OCI-LY7 (cell line): Measurements from ENCODE around the gene PBX1. TPM values are rescaled to one million over a fixed set of nuclear protein-coding genes. Genes with fewer than 3 reads are reported as not detected.

Experiments
- BruUV-seq: library from RNA; stranded (reverse); fragments of 400-500 nt; replicated peaks from 2 replicates; lab custom pipeline; 2021; lab: Mats Ljungman, UMichigan
- CTCF ChIA-PET: fragments of 300-600 bp; sonication (Branson Sonifier 250); formaldehyde crosslinking; loops from one replicate; lab custom pipeline; 2022; ENCODE audit warnings: antibody characterized with exemption; ENCODE audit not compliant: unreplicated experiment; lab: Charles Lee
- POLR2A ChIA-PET: fragments of 300-600 bp; sonication (Branson Sonifier 250); formaldehyde crosslinking; loops from one replicate; lab custom pipeline; 2022; ENCODE audit warnings: antibody characterized with exemption; lab: Charles Lee
- DNase-seq: peaks from one replicate; pipeline ENCODE4 v3.0.0-alpha.2; 2015; ENCODE audit warnings: low spot score
- H2AFZ ChIP-seq: fragments of 200-600 bp; sonication (generic), shearing (Covaris generic); 2 replicates; pipeline ENCODE4 v1.6.1; 2014; ENCODE audit warnings: mild to moderate bottlenecking, antibody characterized with exemption, low read length, moderate library complexity
- H3K27ac ChIP-seq: fragments of 200-600 bp; sonication (generic); 2 replicates; pipeline ENCODE4 v1.5.1; 2014; ENCODE audit warnings: mixed run types, low read depth, mild to moderate bottlenecking, moderate library complexity, low read length, inconsistent platforms; ENCODE audit not compliant: poor library complexity, severe bottlenecking
- H3K36me3 ChIP-seq: fragments of 200-600 bp; sonication (generic); 2 replicates; pipeline ENCODE4 v1.6.1; 2014; ENCODE audit warnings: mild to moderate bottlenecking, antibody characterized with exemption, low read length, moderate library complexity, mixed read lengths; ENCODE audit not compliant: insufficient read depth
- H3K4me1 ChIP-seq: fragments of 200-600 bp; sonication (generic); 2 replicates; pipeline ENCODE4 v1.5.1; 2014; ENCODE audit warnings: mild to moderate bottlenecking, low read length; ENCODE audit not compliant: insufficient read depth, poor library complexity, severe bottlenecking
- H3K4me2 ChIP-seq: fragments of 200-600 bp; sonication (generic); 2 replicates; pipeline ENCODE4 v1.6.1; 2014; ENCODE audit warnings: mild to moderate bottlenecking, low read length
- H3K4me3 ChIP-seq: fragments of 200-600 bp; sonication (generic); 2 replicates; pipeline ENCODE4 v1.5.1; 2014; ENCODE audit warnings: mild to moderate bottlenecking, low read depth, low read length; ENCODE audit not compliant: poor library complexity, severe bottlenecking
- H3K79me2 ChIP-seq: fragments of 200-600 bp; sonication (generic); 2 replicates; pipeline ENCODE4 v1.6.1; 2016; ENCODE audit warnings: low read depth, mild to moderate bottlenecking, low read length, moderate library complexity, mixed read lengths; ENCODE audit not compliant: insufficient read depth
- H3K9me2 ChIP-seq: fragments of 200-600 bp; sonication (generic); 2 replicates; pipeline ENCODE4 v1.6.1; 2016; ENCODE audit warnings: mild to moderate bottlenecking, low read length, mixed read lengths; ENCODE audit not compliant: insufficient read depth
- H3K9me3 ChIP-seq: fragments of 200-600 bp; sonication (generic); 2 replicates; pipeline ENCODE4 v1.6.1; 2014; ENCODE audit warnings: mild to moderate bottlenecking, mixed run types, low read length, mixed read lengths
- H4K20me1 ChIP-seq: fragments of 200-600 bp; sonication (generic); 2 replicates; pipeline ENCODE4 v1.6.1; 2014; ENCODE audit warnings: mild to moderate bottlenecking, antibody characterized with exemption, low read length, moderate library complexity, mixed read lengths; ENCODE audit not compliant: insufficient read depth
- CTCF ChIP-seq: fragments of 200-600 bp; sonication (generic); conservative IDR thresholded peaks from 2 replicates; pipeline ENCODE4 v1.5.1; 2014; ENCODE audit warnings: mild to moderate bottlenecking, antibody characterized with exemption, low read length, moderate library complexity, mixed read lengths
- EZH2phosphoT487 ChIP-seq: fragments of 200-600 bp; sonication (generic); IDR thresholded peaks from 2 replicates; pipeline ENCODE4 v1.6.1; 2018; ENCODE audit warnings: low read depth, borderline replicate concordance, mild to moderate bottlenecking, mixed run types, antibody characterized with exemption, low read length, moderate library complexity, mixed read lengths
- intact Hi-C: fragments of 100-400 bp; cut with micrococcal nuclease; formaldehyde crosslinking; loops from one replicate; pipeline ENCODE4 v1.10.0; 2022; ENCODE audit not compliant: unreplicated experiment
- total RNA-seq, 2 experiments: library from RNA; depleted of rRNA in 1 of 2; stranded (reverse); fragments of >200 nt in 1 of 2; shearing (Covaris generic) in 1 of 2; gene quantifications; 2 replicates each; pipeline ENCODE4 v1.2.3, GENCODE V29; 2014 to 2022

The PBX1 gene
- total RNA-seq, 2 experiments from 2014 or later, result not detected

GRCh38 chr1:164728719-164729118 lies 169.7 kb downstream of the PBX1 start:
- no peaks in the 10 kb centered on the region for H3K4me1 ChIP-seq
- no peak for DNase-seq
- H3K4me3 ChIP-seq, result no peak overlapping the region
- no TSS peak for BruUV-seq
- CTCF ChIA-PET, result no interaction called here
- no peaks in the 10 kb centered on the region for H3K9me2 ChIP-seq
- POLR2A ChIA-PET, result interaction anchor here (0.7 kb wide), 1 partner anchor 22 kb away, joined by 3 read pairs; no protein-coding TSS in a partner anchor
- H3K36me3 ChIP-seq, result no peaks in the 10 kb centered on the region
- no peak overlapping the region for H2AFZ ChIP-seq
- no peak overlapping the region for H3K27ac ChIP-seq
- no peaks in the 10 kb centered on the region for H3K9me3 ChIP-seq
- TF ChIP-seq EZH2phosphoT487 (no peak), CTCF (no peak)
- no peaks in the 10 kb centered on the region for H4K20me1 ChIP-seq
- no peak overlapping the region for H3K4me2 ChIP-seq
- H3K79me2 ChIP-seq, result no peaks in the 10 kb centered on the region
- intact Hi-C loops, result no loop called here

GRCh38 chr1:164731161-164731876 lies 172.3 kb downstream of the PBX1 start:
- Histone ChIP-seq H3K27ac (no peak overlapping the region), H2AFZ (no peak overlapping the region), H3K4me1 (no peaks in the 10 kb centered on the region), H3K36me3 (no peaks in the 10 kb centered on the region), H4K20me1 (no peaks in the 10 kb centered on the region), H3K4me3 (no peak overlapping the region), H3K9me3 (no peaks in the 10 kb centered on the region), H3K9me2 (no peaks in the 10 kb centered on the region), H3K4me2 (no peak overlapping the region), H3K79me2 (no peaks in the 10 kb centered on the region)
- intact Hi-C loops, result no loop called here
- CTCF ChIA-PET, result no interaction called here
- DNase-seq, result no peak
- POLR2A ChIA-PET, result no interaction called here
- TF ChIP-seq EZH2phosphoT487 (no peak), CTCF (no peak)
- BruUV-seq, result no TSS peak

- DNase-seq, result no peak
- POLR2A ChIA-PET, result no interaction called here
- Histone ChIP-seq H3K79me2 (no peaks in the 10 kb centered on the region), H3K36me3 (no peaks in the 10 kb centered on the region), H3K27ac (no peak overlapping the region), H3K9me3 (no peaks in the 10 kb centered on the region), H4K20me1 (no peaks in the 10 kb centered on the region), H2AFZ (no peak overlapping the region), H3K9me2 (no peaks in the 10 kb centered on the region), H3K4me2 (no peak overlapping the region), H3K4me1 (no peaks in the 10 kb centered on the region), H3K4me3 (no peak overlapping the region)
- TF ChIP-seq EZH2phosphoT487 (no peak), CTCF (no peak)
- no TSS peak for BruUV-seq
- CTCF ChIA-PET, result no interaction called here
- intact Hi-C loops, result no loop called here
Observed at GRCh38 chr1:164733070-164733469, 174.1 kb downstream of the PBX1 start.
